ENCODE results near the gene PPP1R16B.

- TF ChIP-seq POLR2AphosphoS5 (IDR thresholded peaks at IDR 0.05; ENCODE audit: borderline replicate concordance, low read depth, low read length) = no peak
- TF ChIP-seq EZH2 (IDR thresholded peaks at IDR 0.05) = no peak
Observed at GRCh38 chr20:38840894-38841470, 35.5 kb downstream of the PPP1R16B start.

Data from SK-N-MC (cell line).